ENCODE data around the gene MBLAC1.
"Not testable (repeated sequence)": the region's sequence is repeated elsewhere in the genome, so short reads cannot be mapped to it uniquely, and the experiment has no call there.

Gene MBLAC1

DNA sequence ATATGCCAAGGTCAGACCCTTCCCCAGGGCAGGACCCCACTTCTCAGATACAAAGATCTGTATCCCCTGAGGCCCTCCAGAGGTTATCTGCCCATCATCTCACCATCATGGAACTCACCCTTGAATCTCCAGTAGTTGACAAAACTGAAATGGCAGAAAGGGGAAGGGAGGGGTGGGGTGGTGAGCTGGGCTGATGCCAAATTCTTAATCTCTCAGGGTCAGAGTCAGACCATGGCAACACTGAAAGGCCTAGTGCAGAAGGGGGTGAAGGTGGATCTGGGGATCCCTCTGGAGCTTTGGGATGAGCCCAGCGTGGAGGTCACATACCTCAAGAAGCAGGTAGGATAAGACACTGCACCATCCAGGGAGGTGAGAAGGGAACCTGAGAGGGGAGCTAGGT is 4.2 kb upstream of the MBLAC1 start:
- no peak for DNase-seq (ENCODE audit: low read depth in 3 of 3)

DNA sequence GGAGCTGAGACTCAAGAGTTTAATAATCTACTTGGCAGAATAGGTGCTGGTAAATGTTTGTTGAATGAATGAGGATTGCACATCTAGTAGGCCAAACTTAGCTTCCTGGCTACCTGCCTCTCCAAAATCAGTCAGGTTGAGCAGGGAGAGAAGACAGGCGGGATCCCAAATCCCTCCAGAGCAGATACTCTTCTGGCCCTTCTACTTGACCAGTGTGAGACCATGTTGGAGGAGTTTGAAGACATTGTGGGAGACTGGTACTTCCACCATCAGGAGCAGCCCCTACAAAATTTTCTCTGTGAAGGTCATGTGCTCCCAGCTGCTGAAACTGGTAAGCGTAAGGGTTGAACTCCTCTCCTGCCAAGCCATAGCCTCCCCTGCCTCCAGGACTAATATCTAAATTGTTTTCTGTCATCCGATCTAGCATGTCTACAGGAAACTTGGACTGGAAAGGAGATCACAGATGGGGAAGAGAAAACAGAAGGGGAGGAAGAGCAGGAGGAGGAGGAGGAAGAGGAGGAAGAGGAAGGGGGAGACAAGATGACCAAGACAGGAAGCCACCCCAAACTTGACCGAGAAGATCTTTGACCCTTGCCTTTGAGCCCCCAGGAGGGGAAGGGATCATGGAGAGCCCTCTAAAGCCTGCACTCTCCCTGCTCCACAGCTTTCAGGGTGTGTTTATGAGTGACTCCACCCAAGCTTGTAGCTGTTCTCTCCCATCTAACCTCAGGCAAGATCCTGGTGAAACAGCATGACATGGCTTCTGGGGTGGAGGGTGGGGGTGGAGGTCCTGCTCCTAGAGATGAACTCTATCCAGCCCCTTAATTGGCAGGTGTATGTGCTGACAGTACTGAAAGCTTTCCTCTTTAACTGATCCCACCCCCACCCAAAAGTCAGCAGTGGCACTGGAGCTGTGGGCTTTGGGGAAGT is 2.2 kb upstream of the MBLAC1 start:
- no peak for DNase-seq (ENCODE audit: low read depth in 3 of 3)

DNA sequence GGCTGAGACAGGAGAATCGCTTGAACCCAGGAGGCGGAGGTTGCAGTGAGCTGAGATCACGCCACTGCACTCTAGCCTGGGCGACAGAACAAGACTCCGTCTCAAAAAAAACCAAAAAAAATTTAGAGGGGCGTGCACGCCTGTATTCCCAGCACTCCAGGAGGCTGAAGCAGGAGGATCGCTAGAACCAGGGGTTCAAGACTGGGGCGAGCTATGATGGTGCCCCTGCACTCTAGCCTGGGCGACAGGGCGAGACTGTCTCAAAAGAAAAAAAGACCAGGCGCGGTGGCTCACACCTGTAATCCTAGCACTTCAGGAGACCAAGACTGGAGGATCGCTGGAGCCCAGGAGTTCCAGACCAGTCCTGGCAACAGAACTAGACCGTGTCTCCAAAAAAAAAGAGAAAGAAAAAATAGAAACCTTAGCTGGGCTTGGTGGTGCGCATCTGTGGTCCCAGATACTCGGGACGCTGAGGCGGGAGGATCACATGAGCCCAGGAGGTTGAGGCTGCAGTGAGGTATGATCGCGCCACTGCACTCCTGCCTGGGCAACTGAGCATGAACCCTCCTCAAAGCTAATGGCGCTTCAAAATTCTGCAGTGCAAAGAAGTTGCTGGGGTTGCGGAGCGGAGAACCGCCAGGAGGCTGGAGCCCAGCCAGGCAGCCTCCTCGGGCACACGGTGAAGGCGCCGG is 382 bp upstream of the MBLAC1 start:
- DNase-seq (ENCODE audit: low read depth in 3 of 3): no peak

DNA sequence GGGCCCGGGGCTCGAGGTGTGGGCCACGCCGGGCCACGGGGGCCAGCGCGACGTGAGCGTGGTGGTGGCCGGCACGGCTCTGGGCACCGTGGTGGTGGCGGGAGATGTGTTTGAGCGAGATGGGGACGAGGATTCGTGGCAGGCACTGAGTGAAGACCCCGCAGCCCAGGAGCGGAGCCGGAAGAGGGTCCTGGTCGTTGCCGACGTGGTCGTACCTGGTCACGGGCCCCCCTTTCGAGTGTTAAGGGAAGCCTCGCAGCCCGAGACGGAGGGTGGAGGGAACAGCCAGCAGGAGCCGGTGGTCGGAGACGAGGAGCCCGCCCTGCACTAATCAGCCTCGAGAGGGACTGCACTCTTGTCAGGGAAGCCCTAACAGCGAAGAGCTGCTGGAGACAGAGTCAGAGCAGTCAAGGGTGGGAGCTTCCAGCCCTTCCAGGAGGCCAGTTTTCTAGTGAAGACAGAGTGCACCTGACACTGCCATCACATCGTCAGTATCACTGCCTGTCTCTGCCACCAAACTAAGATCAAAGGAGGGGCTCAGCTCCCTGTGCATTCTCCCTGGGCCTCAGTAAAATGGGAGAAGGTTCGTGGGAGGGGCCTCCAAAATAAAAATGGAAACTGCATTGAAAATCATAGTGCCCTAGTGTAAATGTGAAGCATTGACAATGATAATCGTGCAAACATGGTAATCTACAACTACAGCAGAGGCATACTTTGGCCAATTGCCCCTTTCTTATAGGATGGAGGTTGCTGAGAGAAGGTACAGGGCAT is 1.3 kb downstream of the MBLAC1 start:
- DNase-seq (ENCODE audit: low read depth in 3 of 3): no peak

DNA sequence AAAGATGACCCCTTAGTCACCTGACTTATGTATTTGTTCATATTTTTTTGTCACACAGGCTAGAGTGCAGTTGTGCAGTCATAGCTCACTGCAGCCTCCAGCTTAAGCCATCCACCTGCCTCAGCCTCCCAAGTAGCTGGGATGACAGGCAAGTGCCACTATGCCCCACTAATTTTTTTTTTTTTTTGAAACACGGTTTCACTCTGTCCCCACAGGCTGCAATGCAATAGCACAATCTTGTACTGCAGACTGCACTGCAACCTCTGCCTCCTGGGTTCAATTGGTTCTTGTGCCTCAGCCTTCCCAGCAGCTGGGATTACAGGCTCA is 1.8 kb downstream of the MBLAC1 start:
- no peak for DNase-seq (ENCODE audit: low read depth in 3 of 3)

DNA sequence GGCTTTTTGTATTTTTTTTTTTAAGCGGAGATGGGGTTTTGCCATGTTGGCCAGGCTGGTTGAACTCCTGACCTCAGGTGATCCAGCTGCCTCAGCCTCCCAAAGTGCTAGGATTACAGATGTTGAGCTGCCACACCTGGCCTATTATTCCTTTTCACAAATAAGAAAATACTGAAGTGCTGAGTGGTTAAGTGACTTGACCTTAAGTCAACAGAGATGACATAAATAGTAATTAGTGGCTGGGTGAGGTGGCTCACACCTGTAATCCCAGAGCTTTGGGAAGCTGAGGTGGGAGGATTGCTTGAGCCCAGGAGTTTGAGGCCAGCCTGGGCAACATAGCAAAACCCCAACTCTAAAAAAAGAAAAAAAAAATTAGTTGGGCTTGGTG is 3.4 kb downstream of the MBLAC1 start:
- DNase-seq (ENCODE audit: low read depth in 3 of 3): not testable (repeated sequence)

DNA sequence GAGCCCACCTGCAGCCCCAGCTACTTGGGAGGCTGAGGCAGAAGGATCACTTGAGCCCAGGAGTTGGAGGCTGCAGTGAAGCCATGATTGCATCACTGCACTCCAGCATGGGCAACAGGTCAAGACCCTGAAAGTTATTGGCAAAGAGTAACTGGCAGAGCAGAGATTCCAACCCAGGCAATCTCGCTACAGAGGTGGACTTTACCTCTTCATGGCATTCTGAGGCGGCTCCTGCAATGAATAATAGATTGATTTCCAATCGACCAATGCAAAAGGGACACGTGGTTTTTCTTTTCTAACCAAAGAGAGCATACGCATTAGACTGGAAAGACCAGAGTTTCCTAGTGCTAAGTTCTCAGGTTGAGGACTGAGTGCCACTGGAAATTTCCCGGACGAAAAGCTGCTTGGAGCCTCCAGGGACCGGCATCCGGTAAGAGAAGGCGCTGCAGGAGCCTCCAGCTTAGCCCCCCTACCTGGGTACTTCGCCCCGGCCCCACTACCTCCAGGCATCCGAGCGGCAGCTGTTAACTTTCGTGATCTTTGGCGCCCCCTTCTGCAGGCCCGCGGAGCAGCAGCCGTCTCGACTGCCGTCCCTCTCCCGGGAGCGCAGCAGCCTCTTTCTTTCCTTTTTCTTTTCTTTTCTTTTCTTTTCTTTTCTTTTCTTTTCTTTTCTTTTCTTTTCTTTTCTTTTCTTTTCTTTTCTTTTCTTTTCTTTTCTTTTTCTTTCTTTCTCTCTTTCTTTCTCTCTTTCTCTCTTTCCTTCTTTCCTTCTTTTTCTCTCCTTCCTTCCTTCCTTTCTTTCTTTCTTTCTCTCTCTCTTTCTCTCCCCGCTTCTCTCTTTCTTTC is 4.1 kb downstream of the MBLAC1 start:
- DNase-seq (ENCODE audit: low read depth in 3 of 3): peak; percentile 64 to 74 (median 74)

DNA sequence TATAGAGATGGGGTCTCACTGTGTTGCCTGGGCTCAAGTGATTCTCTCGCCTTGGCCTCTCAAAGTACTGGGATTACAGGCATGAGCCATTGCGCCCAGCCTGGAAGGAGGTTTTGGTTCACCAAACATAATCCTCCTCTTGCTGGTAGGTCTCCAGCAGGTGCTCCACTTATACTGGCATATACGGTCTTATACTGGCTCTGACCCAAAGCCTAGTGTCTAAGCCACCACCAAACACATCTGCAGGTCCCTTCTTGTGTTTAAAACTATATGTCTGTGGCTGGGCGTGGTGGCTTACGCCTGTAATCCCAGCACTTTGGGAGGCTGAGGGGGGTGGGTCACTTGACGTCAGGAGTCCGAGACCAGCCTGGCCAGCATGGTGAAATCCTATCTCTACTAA is 5.4 kb downstream of the MBLAC1 start:
- DNase-seq (ENCODE audit: low read depth in 3 of 3): no peak

DNA sequence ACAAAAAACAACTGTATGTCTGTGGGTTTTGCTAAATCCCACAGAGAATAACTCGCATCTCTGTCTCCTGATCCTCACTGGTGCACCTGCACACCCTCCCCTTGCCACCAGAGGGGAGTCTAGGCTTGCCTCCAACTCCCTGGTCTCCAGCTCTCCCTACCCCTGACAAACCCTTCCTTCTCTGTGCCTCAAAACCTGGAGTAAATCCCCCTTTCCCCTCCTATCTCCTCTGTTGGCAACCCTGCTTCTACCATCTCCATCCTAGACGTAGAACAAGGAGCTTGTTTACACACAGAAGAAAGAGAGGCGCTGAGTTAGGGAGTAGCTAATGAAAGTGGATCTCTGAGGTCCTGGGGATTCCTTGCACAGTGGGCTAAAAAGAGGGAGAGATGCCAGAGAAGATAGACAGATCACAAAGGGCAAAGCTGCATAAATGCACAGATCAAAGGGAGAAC is 6.0 kb downstream of the MBLAC1 start:
- DNase-seq (ENCODE audit: low read depth in 3 of 3): peak in 2 of 3 experiments; percentile 40 to 46

DNA sequence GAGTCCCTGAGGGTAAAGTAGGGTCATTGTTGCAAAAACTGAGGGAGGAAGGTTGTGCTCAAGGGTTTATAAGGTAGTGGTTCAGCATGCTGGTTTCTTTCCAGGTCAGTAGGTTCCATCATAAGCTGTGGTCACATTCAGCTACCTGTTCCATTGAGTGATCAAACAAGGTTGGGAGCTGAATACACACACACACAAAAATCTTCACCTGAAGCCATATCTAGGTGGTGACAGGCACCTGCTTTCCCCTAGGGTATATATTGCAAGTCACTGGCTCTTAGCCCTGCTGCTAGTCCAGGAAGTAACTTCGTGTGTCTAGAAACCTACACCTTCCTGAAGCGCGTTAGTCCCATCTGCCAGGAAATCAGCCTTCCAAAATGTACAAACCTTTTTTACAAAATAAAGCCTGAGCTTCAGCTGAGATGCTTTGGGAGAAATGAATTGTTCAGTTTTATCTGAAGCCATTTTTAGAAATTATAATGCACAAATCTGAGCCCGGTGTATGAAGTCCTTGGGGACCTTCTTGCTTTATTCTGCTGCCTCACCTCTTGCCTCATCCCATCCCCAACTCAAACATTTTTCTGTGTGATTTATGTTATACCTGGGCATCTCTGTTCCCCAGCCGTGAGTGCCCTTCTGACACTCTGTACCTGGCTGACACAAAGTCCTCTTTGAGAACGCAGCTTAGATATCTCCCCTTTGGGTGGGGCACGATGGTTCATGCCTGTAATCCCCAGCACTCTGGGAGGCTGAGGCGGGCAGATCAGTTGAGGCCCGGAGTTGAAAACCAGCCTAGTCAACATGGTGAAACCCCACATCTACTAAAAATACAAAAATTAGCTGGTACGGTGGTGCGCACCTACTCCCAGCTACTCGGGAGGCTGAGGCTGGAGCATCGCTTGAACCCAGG is 11.3 kb downstream of the MBLAC1 start:
- DNase-seq (ENCODE audit: low read depth in 3 of 3): no peak

DNA sequence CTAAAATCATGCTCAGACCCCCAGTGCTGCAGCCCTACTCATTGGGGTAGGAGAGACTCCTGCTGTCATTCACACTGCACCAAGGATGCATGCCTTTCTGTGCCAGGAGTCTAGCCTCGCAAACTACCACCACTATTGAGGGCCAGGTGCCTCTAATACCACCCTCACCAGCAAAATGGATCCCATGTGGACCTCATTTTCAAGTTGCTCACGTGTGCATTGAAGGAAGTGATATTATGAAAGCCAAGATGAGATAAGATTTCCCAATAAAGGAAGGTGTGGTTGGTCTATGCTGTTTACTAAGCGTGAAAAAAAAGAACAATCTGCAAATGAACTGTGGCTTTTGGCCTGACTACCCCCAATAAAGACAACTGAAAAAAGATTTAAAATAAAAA is 14.8 kb downstream of the MBLAC1 start:
- no peak for DNase-seq (ENCODE audit: low read depth in 3 of 3)

DNA sequence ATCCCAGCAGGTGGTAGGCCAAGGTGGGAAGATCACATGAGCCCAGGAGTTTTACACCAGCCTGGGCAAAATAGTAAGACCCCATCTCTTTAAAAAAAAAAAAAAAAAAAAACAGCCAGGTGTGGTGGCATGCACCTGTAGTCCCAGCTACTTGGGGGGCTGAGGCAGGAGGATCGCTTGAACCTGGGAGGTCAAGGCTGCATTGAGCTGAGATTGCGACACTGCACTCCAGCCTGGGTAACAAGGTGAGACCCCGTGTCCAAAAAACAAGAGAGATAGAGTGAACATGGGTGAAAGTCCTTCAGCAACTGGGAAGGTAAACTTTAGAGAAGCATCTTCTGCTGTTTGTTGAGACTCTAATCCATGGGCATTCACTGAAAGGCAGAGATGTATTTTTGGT is 15.7 kb downstream of the MBLAC1 start:
- no peak for DNase-seq (ENCODE audit: low read depth in 3 of 3)

DNA sequence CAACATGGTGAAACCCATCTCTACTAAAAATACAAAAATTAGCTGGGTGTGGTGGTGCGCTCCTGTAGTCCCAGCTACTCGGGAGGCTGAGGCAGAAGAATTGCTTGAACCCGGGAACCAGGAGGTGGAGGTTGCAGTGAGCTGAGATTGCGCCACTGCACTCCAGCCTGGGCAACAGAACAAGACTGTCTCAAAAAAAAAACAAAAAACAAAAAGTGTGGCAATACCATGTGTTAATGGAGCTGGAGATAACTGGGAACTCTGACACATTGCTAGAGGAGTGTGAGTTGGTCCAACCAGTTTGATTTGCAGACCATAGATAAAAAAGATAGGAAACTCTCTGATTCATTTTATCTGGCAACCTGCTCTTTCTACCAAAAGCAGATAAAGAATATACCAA is 19.6 kb downstream of the MBLAC1 start:
- not testable (repeated sequence) for DNase-seq (ENCODE audit: low read depth in 3 of 3)

DNA sequence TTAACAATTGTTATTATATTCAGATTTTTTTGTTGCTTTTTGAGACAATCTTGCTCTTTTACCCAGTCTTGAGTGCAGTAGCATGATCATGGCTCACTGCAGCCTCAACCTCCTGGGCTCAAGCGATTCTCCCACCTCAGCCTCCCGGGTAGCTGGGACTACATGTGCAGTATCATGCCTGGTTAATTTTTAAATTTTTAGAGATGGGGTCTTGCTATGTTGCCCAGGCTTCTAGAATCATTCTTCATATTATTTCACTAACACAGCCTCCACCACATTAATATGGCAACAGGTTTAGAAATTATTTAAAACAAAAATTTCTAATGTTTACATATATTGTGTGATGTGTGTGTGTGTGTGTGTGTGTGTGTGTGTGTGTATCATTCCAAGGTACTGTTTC is 20.5 kb downstream of the MBLAC1 start:
- no peak for DNase-seq (ENCODE audit: low read depth in 3 of 3)

DNA sequence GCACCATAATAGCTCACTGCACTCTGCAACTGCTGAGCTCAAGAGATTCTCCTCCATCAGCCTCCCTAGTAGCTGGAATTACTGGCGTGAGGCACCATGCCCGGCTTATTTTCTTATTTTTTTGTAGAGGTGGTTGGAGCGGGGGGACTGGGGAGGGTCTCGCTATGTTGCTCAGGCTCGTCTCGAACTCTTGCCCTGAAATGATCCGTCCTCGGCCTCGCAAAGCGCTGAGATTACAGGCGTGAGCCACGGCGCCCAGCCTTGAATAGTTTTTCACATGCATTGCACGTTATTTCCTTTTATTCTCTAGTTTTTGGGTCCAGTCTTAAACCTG is 21.4 kb downstream of the MBLAC1 start:
- DNase-seq (ENCODE audit: low read depth in 3 of 3): no peak

DNA sequence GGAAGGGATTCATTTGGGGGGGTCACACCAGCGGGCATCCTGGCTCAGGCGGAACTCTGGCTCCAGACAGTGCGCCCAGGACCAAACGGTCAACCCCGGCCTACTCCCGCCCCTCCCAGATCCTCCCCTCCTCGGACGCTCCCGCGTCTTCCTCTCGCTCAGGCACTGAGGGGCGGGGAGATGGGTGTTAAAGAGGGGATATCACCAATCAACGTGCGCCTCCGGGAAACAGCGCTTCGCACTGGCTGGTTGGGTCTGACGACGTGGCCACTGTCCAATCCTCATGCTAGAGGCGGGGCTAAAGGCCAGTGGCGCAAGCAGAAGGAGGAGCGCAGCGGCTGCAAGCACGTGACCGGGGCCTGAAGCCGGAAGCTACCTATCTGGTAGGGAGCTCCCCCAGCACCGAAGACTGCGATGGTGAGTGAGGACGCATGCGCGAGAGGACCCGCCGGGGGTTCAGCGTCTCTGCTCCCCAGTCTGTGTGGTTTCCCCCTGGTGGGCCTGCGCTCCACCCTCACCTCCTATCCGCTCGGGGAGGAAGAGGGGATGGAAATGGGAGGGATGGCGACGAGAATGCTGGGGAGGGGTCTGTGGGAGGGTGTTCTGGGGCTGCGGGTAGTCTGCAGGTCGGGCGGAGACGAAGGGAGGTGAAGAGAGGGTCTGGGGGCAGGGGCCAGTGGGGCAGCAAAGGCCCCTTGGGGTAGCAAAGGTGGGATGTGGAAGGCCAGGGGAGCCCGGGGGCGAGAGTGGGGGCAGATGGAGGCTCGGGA is 22.0 kb downstream of the MBLAC1 start, which contains the start of gene LAMTOR4:
Gene LAMTOR4, plus strand, starts transcription at position 360 of the 770 bp plus-strand sequence. Its CDS starts 55 bp downstream, at position 415.
- peak; percentile 82 to 97 (median 95) for DNase-seq (ENCODE audit: low read depth in 3 of 3)

DNA sequence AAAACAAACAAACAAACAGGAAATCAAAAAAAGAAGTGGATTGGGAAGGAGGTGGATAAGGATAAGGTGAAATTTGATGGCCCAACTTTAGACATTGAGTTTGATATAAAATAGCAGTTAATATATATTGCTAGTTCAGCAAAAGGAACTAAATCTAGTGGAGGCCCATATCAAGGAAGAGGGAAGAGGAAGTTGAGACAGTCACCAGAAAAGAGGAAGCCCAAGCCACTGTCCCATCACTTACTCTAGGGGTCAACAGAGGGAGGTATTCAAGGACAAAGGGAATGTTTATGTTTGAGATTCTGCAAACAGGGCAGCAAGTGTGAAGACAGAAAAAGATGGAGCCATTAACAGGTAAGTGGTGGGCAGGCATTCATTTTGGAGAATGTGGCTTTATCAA is 25.6 kb downstream of the MBLAC1 start:
- DNase-seq (ENCODE audit: low read depth in 3 of 3): no peak

DNA sequence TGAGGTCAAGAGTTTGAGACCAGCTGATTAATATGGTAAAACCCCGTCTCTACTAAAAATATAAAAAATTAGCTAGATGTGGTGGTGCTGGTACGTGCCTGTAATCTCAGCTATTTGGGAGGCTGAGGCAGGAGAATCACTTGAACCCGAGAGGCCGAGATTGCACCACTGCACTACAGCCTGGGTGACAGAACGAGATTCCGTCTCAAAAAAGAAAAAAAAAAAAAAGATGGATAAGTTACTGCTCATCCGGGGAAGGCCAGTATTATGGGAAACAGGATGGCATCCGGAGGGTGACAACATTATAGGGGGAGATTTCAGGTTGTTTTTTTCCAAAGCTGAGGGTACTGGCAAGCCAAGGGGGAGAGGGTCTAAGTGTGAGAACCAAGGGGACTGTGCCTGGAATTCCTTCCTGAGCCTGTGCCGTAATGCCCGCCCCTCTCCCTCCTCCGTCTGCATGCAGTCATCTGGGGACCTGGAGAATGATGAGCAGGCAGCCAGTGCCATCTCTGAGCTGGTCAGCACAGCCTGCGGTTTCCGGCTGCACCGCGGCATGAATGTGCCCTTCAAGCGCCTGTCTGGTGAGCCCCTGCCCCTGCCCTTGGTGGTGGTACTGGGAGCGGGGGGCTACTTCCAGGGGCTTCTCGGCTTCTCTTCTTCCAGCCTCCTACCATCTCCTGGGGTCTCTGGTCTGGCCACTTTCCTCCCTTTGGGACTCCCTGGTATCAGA is 26.3 kb downstream of the MBLAC1 start:
- no peak for DNase-seq (ENCODE audit: low read depth in 3 of 3)

Measured in stimulated activated CD4-positive, alpha-beta T cell treated with anti-CD3 and anti-CD28 coated beads, TNF-alpha, amount 100 ng/mL, for 4 hours (primary cell).